Stimulated activated CD8-positive, alpha-beta memory T cell treated with anti-CD3 and anti-CD28 coated beads, Interleukin-7, amount 100 ng/mL, for 48 hours (primary cell): Measurements from ENCODE around the gene TNIK.
"Not testable (repeated sequence)": the region's sequence is repeated elsewhere in the genome, so short reads cannot be mapped to it uniquely, and the experiment has no call there.

Source experiments
- DNase-seq, 2 donors: peaks; one replicate each; pipeline ENCODE4 v3.0.0-alpha.2; 2020; ENCODE audit warnings: low read depth in 1 of 2; ENCODE audit errors: extremely low read depth in 1 of 2

Gene TNIK

GRCh38 chr3:171422855-171423254 lies 37.4 kb downstream of the TNIK start:
- not testable (repeated sequence) for DNase-seq

GRCh38 chr3:171420667-171421066 lies 39.5 kb downstream of the TNIK start:
- no peak for DNase-seq

GRCh38 chr3:171419457-171419856 lies 40.7 kb downstream of the TNIK start:
- DNase-seq, result no peak

- no peak for DNase-seq
Measured at GRCh38 chr3:171417813-171418212, 42.4 kb downstream of the TNIK start.

GRCh38 chr3:171417137-171417536 lies 43.1 kb downstream of the TNIK start:
- no peak for DNase-seq

- DNase-seq, result no peak
Measured at GRCh38 chr3:171416666-171417065, 43.5 kb downstream of the TNIK start.

- no peak for DNase-seq
Measured at GRCh38 chr3:171416061-171416460, 44.1 kb downstream of the TNIK start.

- no peak for DNase-seq
Measured at GRCh38 chr3:171415070-171415469, 45.1 kb downstream of the TNIK start.

GRCh38 chr3:171412473-171412872 lies 47.7 kb downstream of the TNIK start:
- DNase-seq, result no peak

GRCh38 chr3:171412054-171412453 lies 48.2 kb downstream of the TNIK start:
- DNase-seq, result no peak

GRCh38 chr3:171410186-171410585 lies 50.0 kb downstream of the TNIK start:
- DNase-seq, result no peak

GRCh38 chr3:171407759-171408158 lies 52.4 kb downstream of the TNIK start:
- DNase-seq, result no peak

GRCh38 chr3:171404376-171404967 lies 55.7 kb downstream of the TNIK start:
- DNase-seq, result no peak

- no peak for DNase-seq
Measured at GRCh38 chr3:171402281-171402680, 57.9 kb downstream of the TNIK start.

GRCh38 chr3:171401432-171401831 lies 58.8 kb downstream of the TNIK start:
- DNase-seq, result no peak

GRCh38 chr3:171399842-171400241 lies 60.4 kb downstream of the TNIK start:
- DNase-seq, result no peak

GRCh38 chr3:171398343-171398742 lies 61.9 kb downstream of the TNIK start:
- DNase-seq, result no peak

- DNase-seq, result no peak
Measured at GRCh38 chr3:171397089-171397488, 63.1 kb downstream of the TNIK start.

- DNase-seq, result no peak
Measured at GRCh38 chr3:171396048-171396447, 64.2 kb downstream of the TNIK start.

GRCh38 chr3:171393032-171393744 lies 67.0 kb downstream of the TNIK start:
- no peak for DNase-seq

GRCh38 chr3:171391432-171391831 lies 68.8 kb downstream of the TNIK start:
- no peak for DNase-seq

GRCh38 chr3:171390051-171390941 lies 69.9 kb downstream of the TNIK start:
- no peak for DNase-seq
